ENCODE measurements around the gene GMPPB.

The GMPPB gene

GRCh38 chr3:49729966-49730609, 6.3 kb upstream of the GMPPB start:
- no peak for DNase-seq (ENCODE audit: low read depth in 2 of 2)

- no peak for DNase-seq (ENCODE audit: low read depth in 2 of 2)
These were observed 4.2 kb upstream of the GMPPB start for GRCh38 chr3:49727924-49728361.

DNA sequence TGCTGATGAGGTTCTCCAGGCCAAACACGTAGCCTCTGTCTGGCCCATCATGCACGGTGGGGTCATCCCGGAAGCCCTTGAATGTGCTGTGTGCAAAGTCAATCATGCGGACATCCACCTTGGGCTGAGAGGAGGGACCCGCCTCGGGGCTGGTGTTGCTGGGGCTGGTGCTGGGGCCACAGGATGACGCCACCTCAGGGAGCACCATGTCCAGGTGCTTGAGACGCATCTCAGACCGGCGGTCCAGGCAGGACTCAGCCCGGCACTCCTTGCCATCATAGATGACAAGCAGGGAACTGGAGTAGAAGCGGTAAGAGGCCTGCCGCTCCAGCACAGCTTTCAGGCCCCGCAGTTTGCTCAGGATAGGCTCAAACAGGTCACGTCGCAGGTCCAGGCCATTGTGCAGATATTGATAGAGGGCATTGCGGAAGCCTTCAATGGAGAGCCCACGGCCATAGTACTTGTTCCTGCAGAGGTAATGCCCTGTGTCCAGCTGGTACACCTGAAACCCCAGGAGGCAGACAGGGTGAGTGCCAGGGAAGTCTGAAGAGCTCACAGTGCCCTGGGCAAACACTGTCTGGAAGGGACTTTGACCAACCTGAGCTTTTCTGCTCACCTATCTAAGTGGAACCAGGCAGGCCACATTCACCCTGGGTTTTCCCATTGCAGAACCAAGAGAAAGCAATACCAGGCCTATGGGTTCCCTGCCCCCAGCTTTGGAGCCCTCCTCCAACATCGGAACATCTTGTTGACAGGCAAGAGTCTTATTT, 3.6 kb upstream of the GMPPB start:
- no peak for DNase-seq (ENCODE audit: low read depth in 2 of 2)

- no peak for DNase-seq (ENCODE audit: low read depth in 2 of 2)
These were observed 2.3 kb upstream of the GMPPB start for GRCh38 chr3:49725906-49726681.

DNA sequence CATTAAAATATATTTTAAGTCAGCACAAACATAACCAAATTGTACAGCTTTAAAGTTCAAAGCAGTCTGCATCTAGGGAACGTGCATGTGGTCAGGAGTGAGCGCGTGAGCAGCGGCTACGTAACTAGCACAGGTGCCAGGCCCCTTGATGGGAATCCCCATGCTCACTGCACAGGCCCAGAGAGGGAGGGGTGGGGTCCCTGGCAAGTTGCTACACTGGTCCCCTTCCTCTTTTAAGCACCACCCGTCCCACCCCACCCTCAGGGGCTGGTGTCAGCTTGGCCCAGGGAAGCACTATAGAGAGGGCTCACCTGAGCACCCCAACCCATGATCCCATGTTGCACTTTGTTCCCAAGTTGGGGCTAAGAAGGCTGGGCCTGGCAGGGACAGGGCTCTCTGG, 835 bp upstream of the GMPPB start:
- no peak for DNase-seq (ENCODE audit: low read depth in 2 of 2)

DNA sequence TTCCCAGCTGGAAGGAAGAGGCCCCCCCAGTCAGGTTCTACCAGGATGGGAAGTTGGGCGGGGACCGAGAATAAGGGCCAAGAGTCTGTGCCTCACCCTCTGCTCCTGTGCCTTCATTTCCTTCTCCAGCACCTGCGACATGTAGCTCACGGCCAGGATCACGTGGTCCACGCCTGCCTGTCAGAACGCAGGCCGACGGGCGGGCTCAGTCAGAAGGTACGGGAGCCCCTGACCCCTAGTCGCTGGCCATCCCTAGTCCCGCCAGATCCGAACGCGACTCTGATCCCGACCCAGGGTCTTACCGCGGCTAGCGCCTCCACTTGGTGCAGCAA, 489 bp downstream of the GMPPB start:
- peak; percentile 12 to 39 for DNase-seq (ENCODE audit: low read depth in 2 of 2)

DNA sequence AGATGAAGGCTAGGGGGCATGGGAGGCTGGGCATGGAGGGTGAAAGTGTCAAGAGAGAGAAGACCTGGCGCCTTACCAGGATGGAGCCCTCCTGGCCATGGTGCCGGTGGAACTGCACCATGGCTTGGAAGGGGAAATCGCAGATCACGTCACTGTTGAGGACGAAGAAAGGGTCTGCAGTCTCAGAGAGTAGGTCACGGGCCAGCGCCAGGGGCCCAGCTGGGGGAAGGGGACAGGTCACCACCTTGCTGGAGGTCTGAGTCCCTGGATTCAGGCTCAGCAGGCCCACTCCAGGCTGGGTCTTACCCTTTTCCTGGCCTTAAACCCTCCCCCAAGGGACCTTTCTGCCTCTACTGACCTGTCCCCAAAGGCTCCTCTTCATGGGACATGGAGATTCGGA, 855 bp downstream of the GMPPB start:
- no peak for DNase-seq (ENCODE audit: low read depth in 2 of 2)

GRCh38 chr3:49721896-49722781, 1.6 kb downstream of the GMPPB start:
- no peak for DNase-seq (ENCODE audit: low read depth in 2 of 2)

GRCh38 chr3:49721596-49721895, 2.2 kb downstream of the GMPPB start:
- no peak for DNase-seq (ENCODE audit: low read depth in 2 of 2)

DNA sequence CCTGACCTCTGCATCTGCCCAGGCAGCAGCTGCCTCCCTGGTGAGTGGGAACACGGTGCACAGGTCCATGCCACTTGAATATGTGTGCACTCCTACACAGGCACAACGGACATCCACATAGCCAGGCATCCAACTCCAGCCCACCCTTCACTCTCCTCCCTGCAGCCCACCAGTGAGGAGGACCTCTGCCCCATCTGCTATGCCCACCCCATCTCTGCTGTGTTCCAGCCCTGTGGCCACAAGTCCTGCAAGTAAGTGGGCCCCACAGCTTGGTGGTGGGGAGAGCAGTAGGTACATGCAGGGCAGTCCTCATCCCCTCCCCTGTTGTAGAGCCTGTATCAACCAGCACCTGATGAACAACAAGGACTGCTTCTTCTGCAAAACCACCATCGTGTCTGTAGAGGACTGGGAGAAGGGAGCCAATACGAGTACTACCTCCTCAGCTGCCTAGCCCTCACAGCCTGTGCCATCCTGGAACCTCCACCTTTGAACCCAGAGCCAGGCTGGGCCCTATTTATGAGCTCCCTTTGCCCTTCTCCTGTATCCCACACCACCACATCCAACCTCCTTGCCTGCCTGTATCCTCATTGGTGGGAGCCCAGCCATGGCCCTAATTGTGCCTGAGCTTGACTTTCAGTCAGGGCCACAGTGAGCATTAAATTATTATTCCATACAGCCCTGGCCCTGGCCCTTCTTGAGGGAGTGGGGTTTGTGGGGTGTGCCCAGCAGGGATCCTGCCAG, 2.7 kb downstream of the GMPPB start:
- no peak for DNase-seq (ENCODE audit: low read depth in 2 of 2)

DNA sequence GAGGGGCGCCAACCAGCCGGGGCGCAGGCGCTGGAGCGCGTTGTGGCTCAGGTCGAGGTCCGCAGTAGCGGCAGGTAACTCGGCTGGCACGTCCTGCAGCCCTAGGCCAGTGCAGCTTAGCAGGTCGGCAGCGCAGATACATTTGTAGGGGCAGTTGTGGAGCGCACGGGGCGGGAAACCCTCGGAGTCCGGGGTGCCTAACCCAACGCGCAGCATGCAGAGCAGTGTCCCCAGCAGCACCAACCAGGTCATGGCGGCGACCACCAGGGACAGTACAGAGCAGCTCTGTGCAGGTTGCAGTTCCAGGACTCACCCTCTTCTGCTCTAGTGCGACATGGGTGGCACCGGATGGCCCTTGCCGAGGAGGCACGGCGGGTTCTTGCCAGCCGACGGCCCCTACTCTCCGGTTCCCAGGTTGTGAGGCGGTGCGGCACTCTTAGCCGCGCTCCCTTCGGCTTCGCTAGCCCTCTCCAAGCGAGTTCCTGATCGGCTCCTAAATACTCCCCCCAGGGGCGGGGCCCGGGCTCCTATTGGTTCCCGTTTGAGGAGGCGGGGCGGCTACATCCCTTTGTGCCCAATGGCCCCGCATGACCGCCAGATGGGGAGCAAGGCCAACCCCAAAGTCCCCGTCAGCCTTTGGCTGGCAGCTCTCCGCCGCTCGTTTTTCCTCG, 4.4 kb downstream of the GMPPB start, which contains the start of gene AMIGO3:
TSS of gene AMIGO3 (minus strand) at position 471 of the 671 bp plus-strand sequence. CDS start at position 252, 219 bp downstream.
- peak; percentile 78 to 84 for DNase-seq (ENCODE audit: low read depth in 2 of 2)

DNA sequence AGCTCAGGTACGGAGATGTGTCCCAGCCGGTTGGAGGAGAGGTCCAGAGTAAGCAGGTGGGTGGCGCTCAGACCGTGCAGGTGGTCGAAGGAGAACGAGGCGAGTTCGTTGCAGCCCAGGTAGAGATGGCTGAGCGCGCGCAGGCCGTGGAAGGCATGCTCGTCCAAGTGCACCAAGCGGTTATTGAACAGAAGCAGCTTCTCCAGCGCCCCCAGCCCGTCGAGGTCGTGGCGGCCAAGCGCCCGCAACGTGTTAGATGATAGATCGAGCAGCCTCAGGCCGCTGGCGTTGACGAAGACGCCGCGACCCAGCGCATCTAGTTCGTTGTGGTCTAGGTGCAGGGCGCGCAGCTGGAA, 4.9 kb downstream of the GMPPB start:
- DNase-seq (ENCODE audit: low read depth in 2 of 2) = no peak

GRCh38 chr3:49717959-49718857, 5.5 kb downstream of the GMPPB start:
- no peak for DNase-seq (ENCODE audit: low read depth in 2 of 2)

DNA sequence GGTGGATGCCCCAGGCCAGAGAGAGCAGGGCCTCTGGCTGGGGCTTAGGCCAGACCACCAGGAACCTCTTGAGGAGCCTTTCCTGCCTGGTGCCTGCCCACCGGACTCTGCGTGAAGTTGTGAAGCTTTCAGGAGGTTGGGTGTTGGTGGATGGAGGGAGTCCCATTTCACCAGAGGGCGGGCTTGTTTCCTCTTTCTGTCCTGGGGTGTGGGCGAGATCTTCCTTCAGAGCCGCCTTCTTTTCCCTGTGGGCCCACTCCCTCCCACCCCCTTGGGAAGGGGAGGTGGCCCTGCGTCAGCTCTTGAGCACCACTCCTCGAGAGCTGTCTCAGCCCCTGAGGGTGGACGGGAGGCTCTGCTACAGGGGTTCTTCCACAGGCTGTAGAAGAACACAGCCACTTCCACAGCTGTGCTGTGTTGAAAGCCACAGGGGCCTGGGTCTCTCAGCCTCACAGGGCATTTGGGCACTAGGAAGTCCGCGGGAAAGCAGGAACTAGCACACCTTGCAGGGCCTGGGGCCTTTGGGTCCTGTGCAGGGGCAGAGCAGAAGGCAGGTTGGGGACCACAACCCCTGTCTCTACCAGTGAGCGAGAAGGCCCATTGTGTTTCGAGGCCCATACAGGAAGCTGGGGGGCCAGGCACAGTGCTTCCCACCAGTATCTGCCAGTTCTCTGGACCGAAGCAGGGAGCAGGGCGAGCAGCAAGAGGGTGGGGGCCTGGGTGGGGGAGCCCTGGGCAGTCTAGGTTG, 6.4 kb downstream of the GMPPB start:
- no peak for DNase-seq (ENCODE audit: low read depth in 2 of 2)

GRCh38 chr3:49716691-49717210, 7.0 kb downstream of the GMPPB start:
- DNase-seq (ENCODE audit: low read depth in 2 of 2) = no peak

- no peak for DNase-seq (ENCODE audit: low read depth in 2 of 2)
These were observed 7.6 kb downstream of the GMPPB start for GRCh38 chr3:49716169-49716568.

DNA sequence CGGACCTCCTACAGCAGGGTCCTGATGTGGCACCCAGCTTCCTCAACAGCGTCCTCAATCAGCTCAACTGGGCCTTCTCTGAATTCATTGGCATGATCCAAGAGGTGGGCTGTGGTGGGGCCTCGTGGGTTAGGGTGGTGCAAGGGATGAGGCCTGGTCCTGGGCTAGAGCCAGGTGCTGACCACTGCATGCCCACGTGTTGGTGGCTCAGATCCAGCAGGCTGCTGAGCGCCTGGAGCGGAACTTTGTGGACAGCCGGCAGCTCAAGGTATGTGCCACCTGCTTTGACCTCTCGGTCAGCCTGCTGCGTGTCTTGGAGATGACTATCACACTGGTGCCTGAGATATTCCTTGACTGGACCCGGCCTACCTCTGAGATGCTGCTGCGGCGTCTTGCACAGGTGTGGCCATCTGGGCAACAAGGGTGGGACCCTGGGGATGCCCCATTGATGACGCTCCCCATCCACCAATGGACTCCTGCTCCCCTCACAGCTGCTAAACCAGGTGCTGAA, 8.1 kb downstream of the GMPPB start:
- no peak for DNase-seq (ENCODE audit: low read depth in 2 of 2)

Measured in stimulated activated CD8-positive, alpha-beta memory T cell treated with anti-CD3 and anti-CD28 coated beads, Interleukin-7, amount 100 ng/mL, for 4 hours (primary cell).